PC-3 (cell line): ENCODE results near the gene PDXK. TPM values are rescaled to one million over a fixed set of nuclear protein-coding genes. Genes with fewer than 3 reads are reported as not detected.

Source experiments
- ATAC-seq: fragments of 200-7000 bp; cut with Tn5 transposase; 2 replicates; pipeline ENCODE4 v1.9.1; 2020; ENCODE audit warnings: mild to moderate bottlenecking, moderate library complexity
- BruUV-seq: library from RNA; stranded (reverse); fragments of 400-500 nt; replicated peaks from 2 replicates; lab custom pipeline; 2021; lab: Mats Ljungman, UMichigan
- CTCF ChIA-PET: fragments of 300-600 bp; sonication (Branson Sonifier 250); formaldehyde crosslinking; loops from one replicate; lab custom pipeline; 2022; ENCODE audit warnings: antibody characterized with exemption; lab: Charles Lee
- POLR2A ChIA-PET: fragments of 300-600 bp; sonication (Branson Sonifier 250); formaldehyde crosslinking; loops from one replicate; lab custom pipeline; 2022; ENCODE audit warnings: antibody characterized with exemption; ENCODE audit not compliant: unreplicated experiment; lab: Charles Lee
- DNase-seq: peaks from one replicate; pipeline ENCODE4 v3.0.0-alpha.2; 2015
- H2AFZ ChIP-seq: fragments of 300-600 bp; sonication (generic); 2 replicates; pipeline ENCODE4 v1.6.0; 2016; ENCODE audit warnings: antibody characterized with exemption, low read length
- H3F3A ChIP-seq: fragments of 300-600 bp; sonication (generic); one replicate; pipeline ENCODE4 v1.6.0; 2017; ENCODE audit warnings: antibody characterized with exemption, low read length, control low read depth, mild to moderate bottlenecking; ENCODE audit not compliant: unreplicated experiment
- H3K27ac ChIP-seq: fragments of 300-600 bp; sonication (generic); 2 replicates; pipeline ENCODE4 v1.5.1; 2016; ENCODE audit warnings: mild to moderate bottlenecking, low read length
- H3K27me3 ChIP-seq: fragments of 300-600 bp; sonication (generic); 2 replicates; pipeline ENCODE4 v1.6.1; 2016; ENCODE audit warnings: low read length, mixed read lengths
- H3K36me3 ChIP-seq: fragments of 300-600 bp; sonication (generic); 2 replicates; pipeline ENCODE4 v1.6.1; 2016; ENCODE audit warnings: low read depth, mixed run types, low read length, mixed read lengths
- H3K4me1 ChIP-seq: fragments of 300-600 bp; sonication (generic); 2 replicates; pipeline ENCODE4 v1.5.1; 2016; ENCODE audit warnings: low read length; ENCODE audit not compliant: insufficient read depth
- H3K4me2 ChIP-seq: fragments of 300-600 bp; sonication (generic); 2 replicates; pipeline ENCODE4 v1.6.0; 2016; ENCODE audit warnings: low read length
- H3K4me3 ChIP-seq: fragments of 300-600 bp; sonication (generic); 2 replicates; pipeline ENCODE4 v1.5.1; 2016; ENCODE audit warnings: mild to moderate bottlenecking, low read length, mixed read lengths
- H3K79me2 ChIP-seq: fragments of 300-600 bp; sonication (generic); 2 replicates; pipeline ENCODE4 v1.6.1; 2017; ENCODE audit warnings: low read length, mixed read lengths
- H3K9ac ChIP-seq: fragments of 300-600 bp; sonication (generic); 2 replicates; pipeline ENCODE4 v1.6.0; 2016; ENCODE audit warnings: mild to moderate bottlenecking, low read length
- H3K9me2 ChIP-seq: fragments of 300-600 bp; sonication (generic); replicated peaks from 2 replicates; pipeline ENCODE4 v1.6.1; 2016; ENCODE audit warnings: mixed run types, low read length, mixed read lengths
- H3K9me3 ChIP-seq: fragments of 300-600 bp; sonication (generic); 2 replicates; pipeline ENCODE4 v1.6.1; 2016; ENCODE audit warnings: low read length, mixed read lengths
- H4K20me1 ChIP-seq: fragments of 300-600 bp; sonication (generic); 2 replicates; pipeline ENCODE4 v1.6.1; 2016; ENCODE audit warnings: low read length, mixed read lengths
- CTCF ChIP-seq: fragments of 300-600 bp; sonication (generic); conservative IDR thresholded peaks from 2 replicates; pipeline ENCODE4 v1.5.1; 2017; ENCODE audit warnings: antibody characterized with exemption, low read depth, mild to moderate bottlenecking, low read length
- EZH2 ChIP-seq: fragments of 300-600 bp; sonication (generic); IDR thresholded peaks from one replicate; pipeline ENCODE4 v1.6.1; 2017; ENCODE audit warnings: antibody characterized with exemption, mild to moderate bottlenecking, low read length; ENCODE audit not compliant: unreplicated experiment
- EZH2phosphoT487 ChIP-seq: fragments of 300-600 bp; sonication (generic); IDR thresholded peaks from 2 replicates; pipeline ENCODE4 v1.6.1; 2018; ENCODE audit warnings: mild to moderate bottlenecking, antibody characterized with exemption, low read length, borderline replicate concordance
- intact Hi-C: fragments of 100-400 bp; cut with micrococcal nuclease; formaldehyde crosslinking; loops from 2 replicates; pipeline ENCODE4 v1.9.0; 2023
- total RNA-seq: library from RNA; depleted of rRNA; stranded (reverse); fragments of >200 nt; gene quantifications from 2 replicates; pipeline ENCODE4 v1.2.3, GENCODE V29; 2014

PDXK gene
- total RNA-seq, 1 experiment from 2014 or later: 464 TPM

GRCh38 chr21:43727519-43728153 is 8.7 kb downstream of the PDXK start:
- no TSS peak for BruUV-seq
- peak overlapping the region; percentile 41 for H3K27ac ChIP-seq
- ATAC-seq: peak; percentile 31
- peaks cover 56% of the 10 kb centered on the region for H3K4me1 ChIP-seq
- POLR2A ChIA-PET: interaction anchor here (0.6 kb wide), 1 partner anchor 1053 kb away, joined by 5 read pairs; no protein-coding TSS in a partner anchor
- H3K4me2 ChIP-seq: peak overlapping the region; percentile 55
- CTCF ChIA-PET: no interaction called here
- no peaks in the 10 kb centered on the region for H3K9me3 ChIP-seq
- H3K27me3 ChIP-seq: no peaks in the 10 kb centered on the region
- H3K79me2 ChIP-seq: peaks cover 100% of the 10 kb centered on the region
- H3F3A ChIP-seq: peaks cover 6% of the 10 kb centered on the region
- DNase-seq: peak; percentile 56
- intact Hi-C loops: no loop called here
- H3K9ac ChIP-seq: peak overlapping the region; percentile 33
- peak overlapping the region; percentile 45; the same call in 1 of the 2 replicates for H3K4me3 ChIP-seq
- H3K36me3 ChIP-seq: peaks cover 23% of the 10 kb centered on the region; the same call in 1 of the 2 replicates
- H2AFZ ChIP-seq: no peak overlapping the region
- peaks cover 15% of the 10 kb centered on the region; the same call in 1 of the 2 replicates for H4K20me1 ChIP-seq
- H3K9me2 ChIP-seq: no peaks in the 10 kb centered on the region
- TF ChIP-seq EZH2: no peak
- peak; percentile 58 for TF ChIP-seq CTCF

- Histone ChIP-seq H2AFZ (no peak overlapping the region), H3K9ac (peak overlapping the region; percentile 33), H3K4me2 (peak overlapping the region; percentile 55), H3K27me3 (no peaks in the 10 kb centered on the region), H3K4me3 (peak overlapping the region; percentile 45; the same call in 1 of the 2 replicates), H3K27ac (peak overlapping the region; percentile 41), H3K4me1 (peaks cover 56% of the 10 kb centered on the region), H3K36me3 (peaks cover 23% of the 10 kb centered on the region; the same call in 1 of the 2 replicates), H3F3A (peaks cover 6% of the 10 kb centered on the region), H3K79me2 (peaks cover 99% of the 10 kb centered on the region), H4K20me1 (0 out of 2 replicates have a peak, but pooled peaks cover 15% of the 10 kb centered on the region), H3K9me2 (no peaks in the 10 kb centered on the region), H3K9me3 (no peaks in the 10 kb centered on the region)
- ATAC-seq (peak; percentile 24), DNase-seq (no peak)
- TF ChIP-seq EZH2phosphoT487: no peak
- TF ChIP-seq CTCF: no peak
- TF ChIP-seq EZH2: no peak
- ChIA-PET POLR2A (interaction anchor here (0.6 kb wide), 1 partner anchor 1053 kb away, joined by 5 read pairs; no protein-coding TSS in a partner anchor), CTCF (no interaction called here)
- intact Hi-C loops: no loop called here
- TSS peak; percentile 62 for BruUV-seq
Observed at GRCh38 chr21:43728154-43728466, 9.2 kb downstream of the PDXK start.
